Naive thymus-derived CD4-positive, alpha-beta T cell (primary cell): ENCODE measurements around the gene CNTN4. TPM values are rescaled to one million over a fixed set of nuclear protein-coding genes. Genes with fewer than 3 reads are reported as not detected.

Experiments
- ATAC-seq: fragments of 150-1000 bp; cut with Tn5 transposase; 2 replicates; pipeline ENCODE4 v1.10.0; 2021; ENCODE audit warnings: mild to moderate bottlenecking, moderate library complexity
- CTCF ChIA-PET: fragments of 350-600 bp; sonication (Branson Sonifier 250); formaldehyde crosslinking; loops from one replicate; lab custom pipeline; 2021; ENCODE audit warnings: antibody characterized with exemption; lab: Charles Lee
- POLR2A ChIA-PET: fragments of 350-600 bp; sonication (Branson Sonifier 250); formaldehyde crosslinking; loops from one replicate; lab custom pipeline; 2021; ENCODE audit warnings: antibody characterized with exemption, inconsistent platforms; lab: Charles Lee
- DNase-seq, 9 donors: peaks; one replicate each; pipeline versions ENCODE4 v3.0.0 to v3.0.0-alpha.2; 2020 to 2022; ENCODE audit warnings: mixed read lengths in 1 of 9
- H3K27ac ChIP-seq: one replicate; pipeline ENCODE4 v1.7.0; 2013; ENCODE audit warnings: mild to moderate bottlenecking, low read depth, low read length, moderate library complexity
- H3K27me3 ChIP-seq, 2 donors: one replicate each; pipeline ENCODE4 v1.7.0; 2013; ENCODE audit warnings: low read length in 2 of 2, mild to moderate bottlenecking in 2 of 2, moderate library complexity in 2 of 2; ENCODE audit not compliant: control insufficient read depth in 2 of 2, insufficient read depth in 2 of 2
- H3K36me3 ChIP-seq, 3 experiments: 1 replicate in 2 of 3; 2 replicates in 1 of 3; pipeline ENCODE4 v1.7.0; 2013; ENCODE audit warnings: low read length in 3 of 3, mild to moderate bottlenecking in 3 of 3, moderate library complexity in 1 of 3; ENCODE audit not compliant: insufficient read depth in 3 of 3, control insufficient read depth in 2 of 3
- H3K4me1 ChIP-seq, 2 donors: one replicate each; pipeline ENCODE4 v1.7.0; 2013; ENCODE audit warnings: low read length in 2 of 2, mild to moderate bottlenecking in 2 of 2, moderate library complexity in 1 of 2; ENCODE audit not compliant: control insufficient read depth in 2 of 2, insufficient read depth in 2 of 2
- H3K4me3 ChIP-seq: 2 replicates; pipeline ENCODE4 v1.7.0; 2013; ENCODE audit warnings: mild to moderate bottlenecking, low read length
- H3K9me3 ChIP-seq, 3 experiments: 1 replicate in 2 of 3; 2 replicates in 1 of 3; pipeline ENCODE4 v1.7.0; 2013; ENCODE audit warnings: low read length in 3 of 3; ENCODE audit not compliant: control insufficient read depth in 2 of 3
- H3K27ac Mint-ChIP-seq, 9 donors: one replicate each; pipeline ENCODE4 v1.8.0; 2020 to 2022; ENCODE audit warnings: mixed read lengths in 9 of 9, mild to moderate bottlenecking in 8 of 9, moderate library complexity in 5 of 9, inconsistent platforms in 2 of 9
- H3K27me3 Mint-ChIP-seq, 5 donors: one replicate each; pipeline ENCODE4 v1.8.0; 2021 to 2022; ENCODE audit warnings: mixed read lengths in 5 of 5, mild to moderate bottlenecking in 1 of 5
- H3K36me3 Mint-ChIP-seq, 5 donors: one replicate each; pipeline ENCODE4 v1.8.0; 2020 to 2022; ENCODE audit warnings: mixed read lengths in 5 of 5, mild to moderate bottlenecking in 3 of 5, inconsistent platforms in 1 of 5
- H3K4me1 Mint-ChIP-seq, 7 donors: one replicate each; pipeline ENCODE4 v1.8.0; 2020 to 2022; ENCODE audit warnings: mixed read lengths in 7 of 7, mild to moderate bottlenecking in 3 of 7, inconsistent platforms in 1 of 7
- H3K4me3 Mint-ChIP-seq, 10 donors: one replicate each; pipeline ENCODE4 v1.8.0; 2020 to 2022; ENCODE audit warnings: mild to moderate bottlenecking in 10 of 10, mixed read lengths in 10 of 10, moderate library complexity in 6 of 10, inconsistent platforms in 2 of 10
- H3K9me3 Mint-ChIP-seq, 11 donors: one replicate each; pipeline ENCODE4 v1.8.0; 2020 to 2022; ENCODE audit warnings: mixed read lengths in 11 of 11, mild to moderate bottlenecking in 4 of 11, inconsistent platforms in 1 of 11, moderate library complexity in 1 of 11
- intact Hi-C, 2 donors: fragments of 100-400 bp; cut with micrococcal nuclease; formaldehyde crosslinking; loops; one replicate each; pipeline ENCODE4 v1.15.1; 2023
- polyA plus RNA-seq, 2 donors: library from polyadenylated mRNA; unstranded; fragments of 300-500 nt; fragmentation: Illumina TruSeq; gene quantifications; one replicate each; pipeline ENCODE4 v1.2.3, GENCODE V29; 2021
- total RNA-seq, 6 experiments: library from RNA in 5 of 6; stranded (reverse) in 5 of 6; gene quantifications; 1 replicate in 5 of 6; 2 replicates in 1 of 6; pipeline ENCODE4 v1.2.3 and lab custom pipeline; 2021 to 2026

CNTN4 gene
- total and polyA plus RNA-seq, 7 experiments from 2014 or later = not detected

DNA sequence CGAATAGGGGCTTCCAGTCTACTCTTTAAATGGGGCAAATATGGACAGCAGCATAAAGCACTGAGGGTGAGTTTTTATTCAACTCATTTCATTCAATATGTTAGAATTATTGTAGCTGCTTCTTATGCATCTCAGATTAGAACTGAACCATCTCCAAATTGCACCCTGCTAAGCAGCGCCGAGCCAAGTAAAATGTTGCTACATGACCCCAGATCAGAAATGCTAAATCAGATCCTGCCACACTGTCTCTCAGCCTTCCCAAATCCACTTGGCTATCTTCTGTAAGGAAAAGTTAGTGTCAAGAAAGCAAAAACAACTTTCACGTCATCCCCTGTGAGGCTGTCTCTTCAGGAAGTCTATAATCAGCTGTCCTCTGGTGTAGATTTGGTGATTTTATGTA is 293.2 kb downstream of the CNTN4 start:
- Histone ChIP-seq H3K27ac (no peak overlapping the region), H3K4me3 (no peak overlapping the region), H3K9me3 (no peaks in the 10 kb centered on the region), H3K27me3 (no peaks in the 10 kb centered on the region), H3K36me3 (no peaks in the 10 kb centered on the region), H3K4me1 (no peaks in the 10 kb centered on the region)
- no peaks in the 10 kb centered on the region for H3K36me3 Mint-ChIP-seq
- H3K27me3 Mint-ChIP-seq = no peaks in the 10 kb centered on the region
- H3K27ac Mint-ChIP-seq = no peak overlapping the region
- no peak overlapping the region for H3K4me3 Mint-ChIP-seq
- intact Hi-C loops = no loop called here
- ChIA-PET CTCF (interaction anchor here (0.6 kb wide), 1 partner anchor 105 kb away, joined by 3 read pairs; no protein-coding TSS in a partner anchor), POLR2A (no interaction called here)
- no peaks in the 10 kb centered on the region for H3K4me1 Mint-ChIP-seq
- ATAC-seq (no peak), DNase-seq (no peak)
- peaks cover 0 to 8% (median 0%) of the 10 kb centered on the region in 11 donors for H3K9me3 Mint-ChIP-seq

DNA sequence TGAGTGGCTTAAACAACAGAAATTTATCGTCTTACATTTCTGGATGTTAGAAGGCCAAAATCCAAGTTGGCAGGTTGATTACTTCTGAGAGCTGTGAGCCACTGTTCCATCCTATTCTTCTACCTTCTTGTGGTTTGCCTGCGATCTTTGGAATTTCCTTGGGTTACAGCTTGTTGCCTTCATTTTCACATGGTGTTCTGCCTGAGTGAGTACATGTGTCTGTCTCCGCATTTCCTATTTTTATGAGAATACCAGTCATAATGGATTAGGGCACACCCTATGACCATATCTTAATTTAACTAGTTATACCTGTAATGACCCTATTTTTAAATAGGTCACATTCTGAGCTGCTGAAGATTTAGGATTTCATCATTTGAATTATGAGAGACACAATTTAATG is 294.3 kb downstream of the CNTN4 start:
- Mint-ChIP-seq H3K4me1 (no peaks in the 10 kb centered on the region), H3K4me3 (no peak overlapping the region), H3K27ac (no peak overlapping the region), H3K27me3 (no peaks in the 10 kb centered on the region), H3K36me3 (no peaks in the 10 kb centered on the region), H3K9me3 (peaks cover 0 to 8% (median 0%) of the 10 kb centered on the region in 11 donors)
- Histone ChIP-seq H3K4me3 (no peak overlapping the region), H3K27ac (no peak overlapping the region), H3K27me3 (no peaks in the 10 kb centered on the region), H3K4me1 (no peaks in the 10 kb centered on the region), H3K36me3 (no peaks in the 10 kb centered on the region), H3K9me3 (no peaks in the 10 kb centered on the region)
- DNase-seq (no peak), ATAC-seq (no peak)
- intact Hi-C loops = no loop called here
- POLR2A ChIA-PET = no interaction called here
- CTCF ChIA-PET = no interaction called here

DNA sequence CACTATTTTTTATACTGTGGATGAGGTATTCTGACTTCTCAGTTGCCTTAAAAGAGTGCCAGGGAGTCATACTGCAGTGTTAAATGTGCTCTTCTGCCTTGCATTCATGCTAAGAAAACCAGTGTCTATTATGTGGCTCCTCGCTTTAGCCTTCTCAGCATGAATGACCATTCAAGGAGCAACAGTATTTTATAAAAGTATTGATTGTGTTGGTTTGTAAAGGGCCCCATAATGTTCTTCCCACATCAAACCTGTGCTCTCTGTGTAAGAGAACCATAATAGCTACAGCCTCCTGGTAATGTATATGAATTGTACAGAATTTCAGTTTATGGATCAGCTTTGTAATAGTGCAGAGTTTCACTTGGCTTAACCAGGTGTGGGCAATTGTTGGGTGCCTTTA is 316.4 kb downstream of the CNTN4 start:
- CTCF ChIA-PET = no interaction called here
- POLR2A ChIA-PET = no interaction called here
- Mint-ChIP-seq H3K27ac (no peak overlapping the region), H3K9me3 (no peaks in the 10 kb centered on the region), H3K4me1 (no peaks in the 10 kb centered on the region), H3K27me3 (peaks cover 0 to 5% (median 0%) of the 10 kb centered on the region in 5 donors), H3K36me3 (no peaks in the 10 kb centered on the region), H3K4me3 (no peak overlapping the region)
- no peaks in the 10 kb centered on the region for H3K27me3 ChIP-seq
- no peaks in the 10 kb centered on the region for H3K36me3 ChIP-seq
- H3K4me1 ChIP-seq = no peaks in the 10 kb centered on the region
- no peak for DNase-seq
- no peak overlapping the region for H3K27ac ChIP-seq
- no peak overlapping the region for H3K4me3 ChIP-seq
- no peak for ATAC-seq
- intact Hi-C loops = no loop called here
- H3K9me3 ChIP-seq = no peaks in the 10 kb centered on the region

DNA sequence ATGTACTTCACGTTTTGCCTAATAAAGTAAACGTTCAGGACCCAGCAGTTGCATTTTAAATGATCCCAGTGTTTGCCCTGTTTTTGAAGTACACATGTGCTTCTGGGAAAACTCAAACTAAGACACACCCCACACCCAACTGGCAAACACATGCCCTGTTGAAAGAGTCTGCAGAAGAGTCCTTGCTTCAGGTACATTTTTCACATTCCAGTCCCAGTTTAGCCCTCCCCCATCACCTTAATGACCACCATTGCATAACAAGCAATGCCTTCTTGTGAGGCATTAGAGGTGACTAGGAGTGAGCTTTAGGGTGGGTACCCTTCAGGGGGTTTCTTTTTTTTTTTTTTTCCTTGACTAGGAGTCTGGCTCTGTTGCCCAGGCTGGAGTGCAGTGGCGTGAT is 322.3 kb downstream of the CNTN4 start:
- Mint-ChIP-seq H3K4me1 (no peaks in the 10 kb centered on the region), H3K4me3 (no peak overlapping the region), H3K27me3 (peaks cover 0 to 6% (median 0%) of the 10 kb centered on the region in 5 donors), H3K36me3 (no peaks in the 10 kb centered on the region), H3K27ac (no peak overlapping the region), H3K9me3 (peaks cover 0 to 12% (median 5%) of the 10 kb centered on the region in 11 donors)
- ATAC-seq = no peak
- no peak for DNase-seq
- H3K27ac ChIP-seq = no peak overlapping the region
- no peaks in the 10 kb centered on the region for H3K4me1 ChIP-seq
- ChIA-PET POLR2A (no interaction called here), CTCF (no interaction called here)
- intact Hi-C loops = no loop called here
- no peaks in the 10 kb centered on the region for H3K9me3 ChIP-seq
- H3K4me3 ChIP-seq = no peak overlapping the region
- no peaks in the 10 kb centered on the region for H3K36me3 ChIP-seq
- H3K27me3 ChIP-seq = no peaks in the 10 kb centered on the region

DNA sequence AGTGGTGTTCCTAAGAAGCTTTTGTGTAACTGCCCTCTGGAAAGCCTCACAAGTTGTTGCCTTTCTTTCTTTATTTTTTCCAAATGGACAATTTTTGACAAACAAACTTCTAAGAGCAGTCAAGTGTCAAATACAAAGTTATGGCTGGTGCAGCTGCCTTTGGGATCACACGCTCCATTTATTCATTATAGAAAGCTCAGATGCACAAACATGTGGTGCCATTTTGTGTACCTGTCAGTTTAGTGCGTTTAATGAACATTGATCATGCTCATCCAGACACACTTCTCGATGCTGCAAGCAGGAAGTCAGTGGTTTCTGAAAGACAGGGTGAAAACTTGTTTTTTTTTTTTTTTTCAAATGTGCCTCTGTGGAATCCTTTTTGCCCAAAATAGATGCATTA is 324.5 kb downstream of the CNTN4 start:
- peaks cover 0 to 21% (median 5%) of the 10 kb centered on the region in 11 donors for H3K9me3 Mint-ChIP-seq
- no peak overlapping the region for H3K27ac ChIP-seq
- ChIA-PET POLR2A (no interaction called here), CTCF (interaction anchor here (0.7 kb wide), 1 partner anchor 882 kb away, joined by 3 read pairs; no protein-coding TSS in a partner anchor)
- H3K27ac Mint-ChIP-seq = no peak overlapping the region
- no peaks in the 10 kb centered on the region for H3K9me3 ChIP-seq
- no peak overlapping the region for H3K4me3 Mint-ChIP-seq
- H3K4me1 ChIP-seq = no peaks in the 10 kb centered on the region
- no peak for ATAC-seq
- no peaks in the 10 kb centered on the region for H3K36me3 ChIP-seq
- no peak for DNase-seq
- peaks cover 0 to 6% (median 0%) of the 10 kb centered on the region in 5 donors for H3K27me3 Mint-ChIP-seq
- no peaks in the 10 kb centered on the region for H3K36me3 Mint-ChIP-seq
- H3K27me3 ChIP-seq = no peaks in the 10 kb centered on the region
- intact Hi-C loops = no loop called here
- no peak overlapping the region for H3K4me3 ChIP-seq
- no peaks in the 10 kb centered on the region for H3K4me1 Mint-ChIP-seq

DNA sequence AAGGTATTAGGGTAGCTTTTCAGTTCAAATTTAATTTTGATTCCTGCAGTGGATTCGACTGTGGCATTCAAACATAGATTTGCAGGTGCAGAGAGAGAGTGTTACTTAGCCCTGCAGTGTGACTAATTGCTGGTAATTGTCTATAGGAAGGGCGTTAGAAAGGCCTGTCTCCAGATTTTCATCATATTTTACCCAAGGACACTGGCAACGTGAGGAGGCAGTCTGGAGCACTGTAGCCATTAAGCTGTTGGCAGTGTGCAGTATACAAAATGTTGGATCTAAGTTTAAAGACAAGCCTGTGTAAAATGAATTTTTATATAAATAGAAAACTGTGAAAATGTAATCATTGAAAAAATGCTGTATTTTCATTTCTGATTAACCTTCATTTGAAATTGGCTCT is 342.9 kb downstream of the CNTN4 start:
- Mint-ChIP-seq H3K4me1 (no peaks in the 10 kb centered on the region), H3K4me3 (no peak overlapping the region), H3K36me3 (no peaks in the 10 kb centered on the region), H3K27me3 (peaks cover 0 to 16% (median 5%) of the 10 kb centered on the region in 5 donors), H3K9me3 (no peaks in the 10 kb centered on the region), H3K27ac (no peak overlapping the region)
- no peaks in the 10 kb centered on the region for H3K9me3 ChIP-seq
- no peaks in the 10 kb centered on the region for H3K36me3 ChIP-seq
- no peak for DNase-seq
- no peak overlapping the region for H3K27ac ChIP-seq
- no peak for ATAC-seq
- no peaks in the 10 kb centered on the region for H3K27me3 ChIP-seq
- POLR2A ChIA-PET = no interaction called here
- CTCF ChIA-PET = no interaction called here
- H3K4me3 ChIP-seq = no peak overlapping the region
- H3K4me1 ChIP-seq = no peaks in the 10 kb centered on the region
- intact Hi-C loops = no loop called here

DNA sequence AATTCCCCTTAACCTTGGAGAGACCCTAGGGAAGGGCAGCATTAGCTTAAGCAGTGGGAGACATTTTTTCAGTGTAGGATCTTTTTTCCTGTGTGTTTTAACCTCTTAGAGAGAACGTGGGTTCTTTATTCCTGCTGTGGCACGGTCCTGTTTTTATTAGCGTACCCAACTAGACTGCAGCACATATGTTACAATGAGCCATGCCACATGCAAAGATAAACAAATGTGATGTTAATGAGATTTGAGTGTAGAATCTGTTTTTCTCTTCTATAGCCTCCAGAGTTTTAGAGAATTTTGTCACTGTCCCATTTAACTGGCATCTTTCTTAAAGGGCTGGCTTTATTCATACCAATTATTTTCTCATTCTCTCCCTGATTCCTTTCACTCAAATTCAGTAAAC is 347.5 kb downstream of the CNTN4 start:
- no peaks in the 10 kb centered on the region for H3K9me3 Mint-ChIP-seq
- no peak overlapping the region for H3K27ac Mint-ChIP-seq
- Histone ChIP-seq H3K9me3 (no peaks in the 10 kb centered on the region), H3K27ac (no peak overlapping the region), H3K27me3 (no peaks in the 10 kb centered on the region), H3K4me3 (no peak overlapping the region), H3K36me3 (no peaks in the 10 kb centered on the region), H3K4me1 (no peaks in the 10 kb centered on the region)
- POLR2A ChIA-PET = no interaction called here
- H3K36me3 Mint-ChIP-seq = no peaks in the 10 kb centered on the region
- H3K4me3 Mint-ChIP-seq = no peak overlapping the region
- DNase-seq (no peak), ATAC-seq (no peak)
- peaks cover 0 to 24% (median 16%) of the 10 kb centered on the region in 5 donors for H3K27me3 Mint-ChIP-seq
- intact Hi-C loops = no loop called here
- no peaks in the 10 kb centered on the region for H3K4me1 Mint-ChIP-seq
- CTCF ChIA-PET = no interaction called here
